Tibial artery (tissue), 4 donors: ENCODE measurements around the gene WNT3A.

Experiments
- DNase-seq, 2 donors: peaks; one replicate each; pipeline ENCODE4 v3.0.0-alpha.2; 2019
- H3K27ac ChIP-seq, 2 donors: fragments of 200-600 bp; sonication (generic) in 1 of 2; 1 replicate in 1 of 2; 2 replicates in 1 of 2; pipeline ENCODE4 v1.5.1; 2018 to 2019; ENCODE audit warnings: mild to moderate bottlenecking in 1 of 2
- H3K27me3 ChIP-seq, 2 donors: fragments of 200-600 bp; sonication (generic) in 1 of 2; one replicate each; pipeline versions ENCODE4 v1.5.1 to v1.6.0; 2016 to 2019
- H3K36me3 ChIP-seq, 3 donors: fragments of 200-600 bp; sonication (generic) in 2 of 3; one replicate each; pipeline ENCODE4 v1.5.1; 2016 to 2019; ENCODE audit warnings: mild to moderate bottlenecking in 2 of 3
- H3K4me1 ChIP-seq, 4 donors: fragments of 200-600 bp; sonication (generic) in 2 of 4; 1 replicate in 3 of 4; 2 replicates in 1 of 4; pipeline ENCODE4 v1.5.1; 2016 to 2019
- H3K4me3 ChIP-seq, 2 donors: fragments of 200-600 bp; sonication (generic) in 1 of 2; 1 replicate in 1 of 2; 2 replicates in 1 of 2; pipeline ENCODE4 v1.5.1; 2018 to 2019; ENCODE audit warnings: mild to moderate bottlenecking in 2 of 2
- H3K9me3 ChIP-seq, 3 donors: fragments of 200-600 bp; sonication (generic) in 1 of 3; one replicate each; pipeline ENCODE4 v1.5.1; 2016 to 2019
- intact Hi-C: fragments of 100-400 bp; cut with DNase I; formaldehyde crosslinking; loops from one replicate; pipeline ENCODE4 v1.15.0; 2023; ENCODE audit warnings: low total_unique reads
- TF ChIP-seq, protein P1 (sequence below), 2 experiments: fragments of 200-600 bp in 1 of 2; fragments of 450-650 bp in 1 of 2; IDR thresholded peaks; one replicate each; pipeline ENCODE4 v1.5.1; 2017 to 2019; ENCODE audit warnings: antibody characterized with exemption in 2 of 2, mild to moderate bottlenecking in 1 of 2, moderate library complexity in 1 of 2

WNT3A gene

DNA sequence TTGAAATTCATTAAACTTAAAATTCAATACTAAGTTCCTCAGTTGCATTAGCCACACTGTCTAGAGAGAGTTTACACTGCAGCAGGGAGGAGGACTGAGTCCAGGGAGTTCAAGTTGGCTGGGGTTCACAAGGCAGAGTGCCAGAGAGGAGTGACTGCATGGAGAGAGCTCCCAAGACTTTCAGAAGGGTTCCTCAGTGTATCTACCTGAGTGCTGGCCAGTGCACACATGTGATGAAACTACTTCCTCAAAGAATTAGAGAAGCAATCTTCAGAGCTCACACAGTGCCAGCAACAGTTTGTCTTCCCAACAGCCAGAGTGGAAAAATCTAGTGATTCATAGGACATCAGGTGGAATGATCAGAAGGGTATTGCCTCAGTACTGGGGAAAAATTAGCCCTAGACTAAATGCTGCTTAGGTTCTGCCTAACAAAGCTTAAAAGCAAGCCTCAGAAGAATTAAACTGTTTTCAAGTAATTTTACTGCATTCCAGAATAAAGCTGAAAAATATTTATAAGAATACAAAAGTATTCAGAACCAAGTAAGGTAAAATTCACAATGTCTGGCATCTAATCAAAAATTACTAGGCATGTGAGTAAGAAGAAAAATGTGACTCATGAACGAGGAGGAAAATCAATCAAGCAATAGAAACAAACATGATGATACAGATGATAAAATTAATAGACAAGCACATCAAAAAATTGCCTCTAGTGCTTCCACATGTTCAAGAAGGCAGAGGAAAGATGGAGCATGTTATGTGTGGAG, 10.4 kb upstream of the WNT3A start:
- no peaks in the 10 kb centered on the region for H3K4me1 ChIP-seq
- peaks cover 0 to 6% of the 10 kb centered on the region in 2 donors for H3K27me3 ChIP-seq
- peaks cover 4 to 18% (median 14%) of the 10 kb centered on the region in 3 donors for H3K9me3 ChIP-seq
- intact Hi-C loops = no loop called here
- no peak overlapping the region for H3K4me3 ChIP-seq
- DNase-seq = no peak
- no peaks in the 10 kb centered on the region for H3K36me3 ChIP-seq
- TF ChIP-seq, protein P1, sequence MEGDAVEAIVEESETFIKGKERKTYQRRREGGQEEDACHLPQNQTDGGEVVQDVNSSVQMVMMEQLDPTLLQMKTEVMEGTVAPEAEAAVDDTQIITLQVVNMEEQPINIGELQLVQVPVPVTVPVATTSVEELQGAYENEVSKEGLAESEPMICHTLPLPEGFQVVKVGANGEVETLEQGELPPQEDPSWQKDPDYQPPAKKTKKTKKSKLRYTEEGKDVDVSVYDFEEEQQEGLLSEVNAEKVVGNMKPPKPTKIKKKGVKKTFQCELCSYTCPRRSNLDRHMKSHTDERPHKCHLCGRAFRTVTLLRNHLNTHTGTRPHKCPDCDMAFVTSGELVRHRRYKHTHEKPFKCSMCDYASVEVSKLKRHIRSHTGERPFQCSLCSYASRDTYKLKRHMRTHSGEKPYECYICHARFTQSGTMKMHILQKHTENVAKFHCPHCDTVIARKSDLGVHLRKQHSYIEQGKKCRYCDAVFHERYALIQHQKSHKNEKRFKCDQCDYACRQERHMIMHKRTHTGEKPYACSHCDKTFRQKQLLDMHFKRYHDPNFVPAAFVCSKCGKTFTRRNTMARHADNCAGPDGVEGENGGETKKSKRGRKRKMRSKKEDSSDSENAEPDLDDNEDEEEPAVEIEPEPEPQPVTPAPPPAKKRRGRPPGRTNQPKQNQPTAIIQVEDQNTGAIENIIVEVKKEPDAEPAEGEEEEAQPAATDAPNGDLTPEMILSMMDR (IDR thresholded peaks at IDR 0.05) = no peak
- no peak overlapping the region for H3K27ac ChIP-seq

DNA sequence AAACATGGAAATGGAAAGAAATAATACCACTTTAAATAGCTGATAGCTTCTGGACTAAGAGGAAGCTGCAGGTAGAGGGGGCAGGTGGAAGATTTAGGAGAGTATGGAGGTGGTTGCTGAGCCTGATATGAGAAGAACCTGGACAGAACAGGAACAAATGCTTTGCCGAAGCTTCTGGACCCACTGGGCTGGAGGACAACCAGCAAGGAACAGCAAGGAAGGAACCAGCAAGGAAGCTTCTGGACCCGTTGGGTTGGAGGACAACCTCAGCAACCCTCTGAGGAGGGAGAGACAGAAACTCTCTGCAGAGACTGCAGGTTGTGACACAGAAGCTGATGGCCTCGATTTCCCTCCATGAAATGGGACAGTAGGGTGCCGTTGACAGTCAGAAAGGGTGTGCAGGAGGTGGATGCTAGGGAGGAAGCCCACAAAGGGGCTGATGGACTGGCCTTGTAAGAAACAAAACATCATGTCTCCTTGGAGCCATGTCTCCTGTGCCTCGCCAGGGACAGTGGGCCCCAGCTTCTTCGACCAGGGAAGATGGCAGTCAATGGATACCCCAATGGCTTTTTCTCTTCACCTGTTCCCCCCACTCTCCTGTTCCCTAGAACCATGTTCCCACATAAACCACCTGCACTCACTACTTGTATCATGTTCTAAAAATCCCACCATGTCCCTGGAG, 8.3 kb upstream of the WNT3A start:
- no peak overlapping the region for H3K4me3 ChIP-seq
- intact Hi-C loops = no loop called here
- H3K27ac ChIP-seq = no peak overlapping the region
- H3K36me3 ChIP-seq = no peaks in the 10 kb centered on the region
- TF ChIP-seq, protein P1 (IDR thresholded peaks at IDR 0.05) = no peak
- peak in 1 of 2 donors; percentile 25 for DNase-seq
- H3K9me3 ChIP-seq = peaks cover 4 to 14% (median 10%) of the 10 kb centered on the region in 3 donors
- H3K4me1 ChIP-seq = no peaks in the 10 kb centered on the region
- H3K27me3 ChIP-seq = peaks cover 0 to 18% of the 10 kb centered on the region in 2 donors

DNA sequence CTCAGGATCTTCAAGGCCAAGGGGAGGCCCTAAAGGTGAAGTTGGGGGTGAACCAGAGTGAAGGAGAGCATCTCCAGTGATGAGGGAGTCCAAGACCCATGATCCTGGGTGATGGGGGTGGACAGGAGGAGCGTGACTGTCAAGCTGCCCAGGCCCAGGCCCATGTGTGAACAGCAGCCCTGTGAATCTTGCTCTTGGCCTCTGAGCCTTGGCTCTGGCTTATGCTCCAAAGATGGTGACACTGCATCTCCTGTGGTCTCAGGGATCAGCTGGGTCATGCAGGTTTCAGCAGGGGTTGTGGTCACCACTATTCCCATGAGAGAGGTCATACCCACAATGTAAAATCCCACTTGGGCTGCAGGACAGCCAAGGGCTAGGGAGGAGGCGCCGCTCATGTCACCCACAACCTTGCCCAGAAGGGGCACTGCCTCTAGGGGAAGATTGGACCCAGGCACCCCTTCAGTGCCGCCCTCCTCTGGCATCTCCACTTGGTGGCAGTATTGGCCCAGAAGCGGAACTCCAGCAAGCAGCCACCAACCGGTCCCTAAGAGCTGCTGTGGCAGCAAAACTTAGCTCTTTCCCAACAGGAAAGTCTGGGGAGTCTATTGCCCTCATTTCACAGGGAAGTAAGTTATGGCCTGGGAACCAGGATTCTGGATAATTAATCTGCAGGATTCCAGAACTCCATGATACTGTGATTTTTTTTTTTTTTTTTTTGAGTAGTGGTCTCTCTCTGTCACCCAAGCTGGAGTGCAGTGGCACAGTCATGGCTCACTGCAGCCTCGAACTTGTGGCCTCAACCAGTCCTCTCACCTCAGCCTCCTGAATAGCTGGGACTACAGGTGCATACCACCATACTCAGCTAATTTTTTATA, 7.5 kb upstream of the WNT3A start:
- TF ChIP-seq, protein P1 (IDR thresholded peaks at IDR 0.05) = peak; percentile 19 to 36
- H3K9me3 ChIP-seq = peaks cover 4 to 14% (median 10%) of the 10 kb centered on the region in 3 donors
- H3K4me1 ChIP-seq = peaks cover 0 to 3% (median 0%) of the 10 kb centered on the region in 4 donors
- H3K27me3 ChIP-seq = peaks cover 0 to 26% of the 10 kb centered on the region in 2 donors
- intact Hi-C loops = no loop called here
- no peak overlapping the region for H3K4me3 ChIP-seq
- H3K36me3 ChIP-seq = no peaks in the 10 kb centered on the region
- no peak overlapping the region for H3K27ac ChIP-seq
- peak; percentile 51 to 67 for DNase-seq

DNA sequence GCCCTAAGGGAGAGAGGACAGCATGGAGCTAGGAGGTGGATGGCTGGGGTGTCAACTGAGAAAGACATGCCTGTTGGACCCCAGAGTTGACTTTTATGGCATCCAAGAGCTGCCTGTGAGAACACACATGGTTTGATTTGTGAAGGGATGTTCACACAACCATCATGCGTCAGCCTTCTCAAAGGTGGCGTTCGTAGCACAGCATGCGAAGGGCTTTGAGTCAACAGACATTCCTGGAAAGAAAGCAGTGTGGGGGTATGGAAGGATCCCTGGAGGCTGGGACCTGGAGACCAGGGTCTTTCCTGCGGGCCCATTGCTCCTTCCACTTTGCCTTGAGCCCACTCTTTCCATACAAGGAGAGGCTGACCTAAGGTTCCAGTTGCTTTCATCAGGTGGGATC, 6.4 kb upstream of the WNT3A start:
- TF ChIP-seq, protein P1 (IDR thresholded peaks at IDR 0.05) = no peak
- H3K27me3 ChIP-seq = peaks cover 0 to 37% of the 10 kb centered on the region in 2 donors
- intact Hi-C loops = no loop called here
- DNase-seq = peak in 1 of 2 donors; percentile 40
- H3K9me3 ChIP-seq = peaks cover 4 to 14% (median 10%) of the 10 kb centered on the region in 3 donors
- peaks cover 0 to 3% (median 0%) of the 10 kb centered on the region in 4 donors for H3K4me1 ChIP-seq
- H3K4me3 ChIP-seq = no peak overlapping the region
- H3K27ac ChIP-seq = no peak overlapping the region
- H3K36me3 ChIP-seq = no peaks in the 10 kb centered on the region

DNA sequence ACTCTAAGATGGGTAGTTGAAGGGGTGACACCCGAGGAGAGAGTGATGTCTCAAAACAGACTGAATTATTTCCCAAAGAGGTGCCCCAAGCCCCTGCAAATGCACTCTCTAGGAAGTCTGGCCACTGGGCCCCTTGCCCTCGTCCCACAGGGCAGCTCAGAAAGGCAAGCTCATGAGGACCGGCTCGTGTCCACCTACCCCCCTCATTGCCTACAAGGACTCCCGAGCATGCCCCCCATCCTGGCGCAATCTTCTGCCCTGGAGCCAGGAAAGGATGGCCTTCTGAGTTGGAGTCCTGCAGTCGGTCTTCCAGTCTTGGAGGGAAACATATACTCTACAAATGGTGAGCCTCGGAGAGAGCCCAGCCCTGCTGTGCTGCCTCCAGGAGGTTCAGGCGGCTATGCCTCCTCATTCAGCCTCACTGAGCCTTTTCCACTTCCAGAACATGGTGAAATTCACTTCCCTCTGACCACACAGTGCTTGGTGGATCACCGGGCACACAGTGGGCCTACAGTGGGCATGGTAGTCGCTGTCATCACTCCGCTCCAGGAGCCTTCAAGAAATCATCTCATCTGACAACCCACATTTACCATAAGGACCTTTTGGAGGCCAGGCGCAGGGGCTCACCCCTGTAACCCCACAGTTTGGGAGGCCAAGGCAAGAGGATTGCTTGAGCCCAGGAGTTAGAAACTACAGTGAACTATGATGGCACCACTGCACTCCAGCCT, 5.8 kb upstream of the WNT3A start:
- H3K4me1 ChIP-seq = peaks cover 0 to 7% (median 0%) of the 10 kb centered on the region in 4 donors
- no peaks in the 10 kb centered on the region for H3K36me3 ChIP-seq
- H3K27ac ChIP-seq = no peak overlapping the region
- H3K9me3 ChIP-seq = peaks cover under 1 to 11% (median 10%) of the 10 kb centered on the region in 3 donors
- H3K27me3 ChIP-seq = peaks cover 0 to 43% of the 10 kb centered on the region in 2 donors
- H3K4me3 ChIP-seq = no peak overlapping the region
- peak in 1 of 2 donors; percentile 46 for DNase-seq
- TF ChIP-seq, protein P1 (IDR thresholded peaks at IDR 0.05) = no peak
- intact Hi-C loops = no loop called here
